ENCODE data around the gene ADH4. TPM values are rescaled to one million over a fixed set of nuclear protein-coding genes. Genes with fewer than 3 reads are reported as not detected.
"Not testable (repeated sequence)": the region's sequence is repeated elsewhere in the genome, so short reads cannot be mapped to it uniquely, and the experiment has no call there.

Gene ADH4
- total and polyA plus RNA-seq, 2 of the 4 experiments (the other 2 are of a cell fraction): not detected

GRCh38 chr4:99099814-99100213, 44.3 kb downstream of the ADH4 start:
- H3K4me2 ChIP-seq (ENCODE audit: low read depth, low read length); H2BK5ac ChIP-seq (ENCODE audit: low read depth, low read length, poor library complexity, severe bottlenecking); BruUV-seq (replicated peaks); H3K56ac ChIP-seq (ENCODE audit: extremely low read depth, insufficient read depth, low read length); H4K91ac ChIP-seq (ENCODE audit: insufficient read depth, low read depth, low read length); H2AK9ac ChIP-seq (replicated peaks; ENCODE audit: low read depth, low read length, poor library complexity); H3K36me3 ChIP-seq (ENCODE audit: control insufficient read depth, insufficient read depth, low read length); H2AFZ ChIP-seq (replicated peaks; ENCODE audit: low read length, poor library complexity); H4K8ac ChIP-seq (ENCODE audit: low read depth in 2 of 2, low read length in 2 of 2); H4K5ac ChIP-seq (ENCODE audit: low read depth, low read length); H3K14ac ChIP-seq (replicated peaks; ENCODE audit: low read depth, low read length); POLR2A ChIA-PET (ENCODE audit: unreplicated experiment); H3K9me1 ChIP-seq (ENCODE audit: insufficient read depth, low read length); ATAC-seq (ENCODE audit: low read depth); H3K9ac ChIP-seq (ENCODE audit: low read depth, low read length); H2BK120ac ChIP-seq (ENCODE audit: low read depth, low read length); dilution Hi-C loops (cut with HindIII; ENCODE audit: low sequenced_read_pairs, unreplicated experiment); in situ Hi-C loops (cut with MboI; ENCODE audit: low sequenced_read_pairs); DNase-seq; H3K18ac ChIP-seq (ENCODE audit: low read depth, low read length); H3K27ac ChIP-seq (ENCODE audit: insufficient read depth, low read length); H2AK5ac ChIP-seq (ENCODE audit: low read depth, low read length); H3K4ac ChIP-seq (ENCODE audit: low read depth, low read length); H4K20me1 ChIP-seq (ENCODE audit: insufficient read depth, low read length); H3K9me3 ChIP-seq (ENCODE audit: control insufficient read depth, insufficient read depth, low read length); H2BK15ac ChIP-seq (ENCODE audit: low read depth, low read length); H3K4me1 ChIP-seq (ENCODE audit: control insufficient read depth, insufficient read depth, low read length); H2BK20ac ChIP-seq (ENCODE audit: low read depth, low read length); CTCF ChIA-PET; H3K4me3 ChIP-seq (ENCODE audit: insufficient read depth, low read depth, low read length); H3K79me1 ChIP-seq (ENCODE audit: low read depth in 1 of 2, low read length in 2 of 2); intact Hi-C loops (cut with micrococcal nuclease); H3K27me3 ChIP-seq (ENCODE audit: control insufficient read depth, insufficient read depth, low read length); H3K23ac ChIP-seq (ENCODE audit: low read depth, low read length): not testable (repeated sequence)
- WGBS, 2 experiments (ENCODE audit: extremely low coverage in 2 of 2, insufficient read length in 1 of 2): 100% methylated on average over 1 of the region's 5 CpGs; no CpG with 5 or more reads in 1 of the 2 experiments

Data from IMR-90 (cell line).